PC-3 (cell line): ENCODE results near the gene SLC38A9. TPM values are rescaled to one million over a fixed set of nuclear protein-coding genes. Genes with fewer than 3 reads are reported as not detected.

ENCODE experiments used
- ATAC-seq: fragments of 200-7000 bp; cut with Tn5 transposase; 2 replicates; pipeline ENCODE4 v1.9.1; 2020; ENCODE audit warnings: mild to moderate bottlenecking, moderate library complexity
- BruUV-seq: library from RNA; stranded (reverse); fragments of 400-500 nt; replicated peaks from 2 replicates; lab custom pipeline; 2021; lab: Mats Ljungman, UMichigan
- CTCF ChIA-PET: fragments of 300-600 bp; sonication (Branson Sonifier 250); formaldehyde crosslinking; loops from one replicate; lab custom pipeline; 2022; ENCODE audit warnings: antibody characterized with exemption; lab: Charles Lee
- POLR2A ChIA-PET: fragments of 300-600 bp; sonication (Branson Sonifier 250); formaldehyde crosslinking; loops from one replicate; lab custom pipeline; 2022; ENCODE audit warnings: antibody characterized with exemption; ENCODE audit not compliant: unreplicated experiment; lab: Charles Lee
- DNase-seq: peaks from one replicate; pipeline ENCODE4 v3.0.0-alpha.2; 2015
- H2AFZ ChIP-seq: fragments of 300-600 bp; sonication (generic); 2 replicates; pipeline ENCODE4 v1.6.0; 2016; ENCODE audit warnings: antibody characterized with exemption, low read length
- H3F3A ChIP-seq: fragments of 300-600 bp; sonication (generic); one replicate; pipeline ENCODE4 v1.6.0; 2017; ENCODE audit warnings: antibody characterized with exemption, low read length, control low read depth, mild to moderate bottlenecking; ENCODE audit not compliant: unreplicated experiment
- H3K27ac ChIP-seq: fragments of 300-600 bp; sonication (generic); 2 replicates; pipeline ENCODE4 v1.5.1; 2016; ENCODE audit warnings: mild to moderate bottlenecking, low read length
- H3K27me3 ChIP-seq: fragments of 300-600 bp; sonication (generic); 2 replicates; pipeline ENCODE4 v1.6.1; 2016; ENCODE audit warnings: low read length, mixed read lengths
- H3K36me3 ChIP-seq: fragments of 300-600 bp; sonication (generic); 2 replicates; pipeline ENCODE4 v1.6.1; 2016; ENCODE audit warnings: low read depth, mixed run types, low read length, mixed read lengths
- H3K4me1 ChIP-seq: fragments of 300-600 bp; sonication (generic); 2 replicates; pipeline ENCODE4 v1.5.1; 2016; ENCODE audit warnings: low read length; ENCODE audit not compliant: insufficient read depth
- H3K4me2 ChIP-seq: fragments of 300-600 bp; sonication (generic); 2 replicates; pipeline ENCODE4 v1.6.0; 2016; ENCODE audit warnings: low read length
- H3K4me3 ChIP-seq: fragments of 300-600 bp; sonication (generic); 2 replicates; pipeline ENCODE4 v1.5.1; 2016; ENCODE audit warnings: mild to moderate bottlenecking, low read length, mixed read lengths
- H3K79me2 ChIP-seq: fragments of 300-600 bp; sonication (generic); 2 replicates; pipeline ENCODE4 v1.6.1; 2017; ENCODE audit warnings: low read length, mixed read lengths
- H3K9ac ChIP-seq: fragments of 300-600 bp; sonication (generic); 2 replicates; pipeline ENCODE4 v1.6.0; 2016; ENCODE audit warnings: mild to moderate bottlenecking, low read length
- H3K9me2 ChIP-seq: fragments of 300-600 bp; sonication (generic); replicated peaks from 2 replicates; pipeline ENCODE4 v1.6.1; 2016; ENCODE audit warnings: mixed run types, low read length, mixed read lengths
- H3K9me3 ChIP-seq: fragments of 300-600 bp; sonication (generic); 2 replicates; pipeline ENCODE4 v1.6.1; 2016; ENCODE audit warnings: low read length, mixed read lengths
- H4K20me1 ChIP-seq: fragments of 300-600 bp; sonication (generic); 2 replicates; pipeline ENCODE4 v1.6.1; 2016; ENCODE audit warnings: low read length, mixed read lengths
- CTCF ChIP-seq: fragments of 300-600 bp; sonication (generic); conservative IDR thresholded peaks from 2 replicates; pipeline ENCODE4 v1.5.1; 2017; ENCODE audit warnings: antibody characterized with exemption, low read depth, mild to moderate bottlenecking, low read length
- EZH2 ChIP-seq: fragments of 300-600 bp; sonication (generic); IDR thresholded peaks from one replicate; pipeline ENCODE4 v1.6.1; 2017; ENCODE audit warnings: antibody characterized with exemption, mild to moderate bottlenecking, low read length; ENCODE audit not compliant: unreplicated experiment
- EZH2phosphoT487 ChIP-seq: fragments of 300-600 bp; sonication (generic); IDR thresholded peaks from 2 replicates; pipeline ENCODE4 v1.6.1; 2018; ENCODE audit warnings: mild to moderate bottlenecking, antibody characterized with exemption, low read length, borderline replicate concordance
- intact Hi-C: fragments of 100-400 bp; cut with micrococcal nuclease; formaldehyde crosslinking; loops from 2 replicates; pipeline ENCODE4 v1.9.0; 2023
- total RNA-seq: library from RNA; depleted of rRNA; stranded (reverse); fragments of >200 nt; gene quantifications from 2 replicates; pipeline ENCODE4 v1.2.3, GENCODE V29; 2014

The SLC38A9 gene
- total RNA-seq, 1 experiment from 2014 or later, result 12.9 TPM

- H3K9ac ChIP-seq, result no peak overlapping the region
- ChIA-PET CTCF (no interaction called here), POLR2A (no interaction called here)
- no peak overlapping the region for H3K27ac ChIP-seq
- ATAC-seq, result no peak
- no peaks in the 10 kb centered on the region for H4K20me1 ChIP-seq
- H3K9me3 ChIP-seq, result no peaks in the 10 kb centered on the region
- H2AFZ ChIP-seq, result no peak overlapping the region
- no peaks in the 10 kb centered on the region for H3K36me3 ChIP-seq
- no peak for DNase-seq
- no peak overlapping the region for H3K4me2 ChIP-seq
- TF ChIP-seq EZH2phosphoT487 (no peak), CTCF (no peak), EZH2 (no peak)
- no peak overlapping the region for H3K4me3 ChIP-seq
- intact Hi-C loops, result no loop called here
- 0 out of 2 replicates have a peak, but pooled peaks cover 4% of the 10 kb centered on the region for H3K4me1 ChIP-seq
- no peaks in the 10 kb centered on the region for H3K27me3 ChIP-seq
- no peaks in the 10 kb centered on the region for H3K79me2 ChIP-seq
- H3F3A ChIP-seq, result no peaks in the 10 kb centered on the region
- H3K9me2 ChIP-seq, result no peaks in the 10 kb centered on the region
- no TSS peak for BruUV-seq
Observed at GRCh38 chr5:55749387-55749786, 37.3 kb upstream of the SLC38A9 start.

- ATAC-seq, result no peak
Observed at GRCh38 chr5:55747778-55748318, 35.7 kb upstream of the SLC38A9 start.

More at GRCh38 chr5:55747778-55748318, 35.7 kb upstream of the SLC38A9 start:
- Histone ChIP-seq H3K9me3 (no peaks in the 10 kb centered on the region), H3K36me3 (no peaks in the 10 kb centered on the region), H4K20me1 (no peaks in the 10 kb centered on the region), H3K9ac (no peak overlapping the region), H3K4me1 (0 out of 2 replicates have a peak, but pooled peaks cover 4% of the 10 kb centered on the region), H3K27me3 (no peaks in the 10 kb centered on the region), H3K27ac (no peak overlapping the region), H3K79me2 (no peaks in the 10 kb centered on the region), H3K4me3 (no peak overlapping the region), H3F3A (no peaks in the 10 kb centered on the region), H3K9me2 (no peaks in the 10 kb centered on the region), H3K4me2 (no peak overlapping the region), H2AFZ (no peak overlapping the region)
- ChIA-PET CTCF (no interaction called here), POLR2A (no interaction called here)
- intact Hi-C loops, result no loop called here
- no TSS peak for BruUV-seq
- TF ChIP-seq CTCF, result no peak
- DNase-seq, result no peak
